ENCODE data around the gene SORCS2.

SORCS2 gene

GRCh38 chr4:7691982-7692381 lies 499.6 kb downstream of the SORCS2 start:
- no peak for DNase-seq (ENCODE audit: low spot score)

GRCh38 chr4:7692451-7693236 lies 500.3 kb downstream of the SORCS2 start:
- no peak for DNase-seq (ENCODE audit: low spot score)

GRCh38 chr4:7693237-7693608 lies 500.9 kb downstream of the SORCS2 start:
- DNase-seq (ENCODE audit: low spot score) = no peak

- DNase-seq (ENCODE audit: low spot score) = no peak
These were observed 501.4 kb downstream of the SORCS2 start for GRCh38 chr4:7693711-7694110.

GRCh38 chr4:7694324-7694723 lies 502.0 kb downstream of the SORCS2 start:
- no peak for DNase-seq (ENCODE audit: low spot score)

GRCh38 chr4:7697343-7697742 lies 505.0 kb downstream of the SORCS2 start:
- no peak for DNase-seq (ENCODE audit: low spot score)

GRCh38 chr4:7697821-7698220 lies 505.5 kb downstream of the SORCS2 start:
- no peak for DNase-seq (ENCODE audit: low spot score)

GRCh38 chr4:7698584-7698983 lies 506.2 kb downstream of the SORCS2 start:
- DNase-seq (ENCODE audit: low spot score) = peak; percentile 63

- no peak for DNase-seq (ENCODE audit: low spot score)
These were observed 506.7 kb downstream of the SORCS2 start for GRCh38 chr4:7699031-7699430.

- DNase-seq (ENCODE audit: low spot score) = no peak
These were observed 507.5 kb downstream of the SORCS2 start for GRCh38 chr4:7699825-7700224.

- DNase-seq (ENCODE audit: low spot score) = no peak
These were observed 508.3 kb downstream of the SORCS2 start for GRCh38 chr4:7700665-7701064.

- no peak for DNase-seq (ENCODE audit: low spot score)
These were observed 509.7 kb downstream of the SORCS2 start for GRCh38 chr4:7701866-7702649.

GRCh38 chr4:7703688-7704087 lies 511.4 kb downstream of the SORCS2 start:
- DNase-seq (ENCODE audit: low spot score) = no peak

- DNase-seq (ENCODE audit: low spot score) = no peak
These were observed 511.8 kb downstream of the SORCS2 start for GRCh38 chr4:7704091-7704490.

GRCh38 chr4:7704625-7705024 lies 512.3 kb downstream of the SORCS2 start:
- DNase-seq (ENCODE audit: low spot score) = no peak

GRCh38 chr4:7705062-7705461 lies 512.7 kb downstream of the SORCS2 start:
- peak; percentile 61 for DNase-seq (ENCODE audit: low spot score)

- DNase-seq (ENCODE audit: low spot score) = no peak
These were observed 513.3 kb downstream of the SORCS2 start for GRCh38 chr4:7705593-7705992.

- no peak for DNase-seq (ENCODE audit: low spot score)
These were observed 515.9 kb downstream of the SORCS2 start for GRCh38 chr4:7708238-7708637.

GRCh38 chr4:7708981-7709380 lies 516.6 kb downstream of the SORCS2 start:
- no peak for DNase-seq (ENCODE audit: low spot score)

GRCh38 chr4:7709431-7709830 lies 517.1 kb downstream of the SORCS2 start:
- no peak for DNase-seq (ENCODE audit: low spot score)

- DNase-seq (ENCODE audit: low spot score) = no peak
These were observed 517.8 kb downstream of the SORCS2 start for GRCh38 chr4:7710126-7710525.

GRCh38 chr4:7710576-7711306 lies 518.4 kb downstream of the SORCS2 start:
- DNase-seq (ENCODE audit: low spot score) = no peak
